Peyer's patch (tissue), 4 donors: ENCODE measurements around the gene SLC29A1. TPM values are rescaled to one million over a fixed set of nuclear protein-coding genes. Genes with fewer than 3 reads are reported as not detected.

Experiments
- DNase-seq, 3 donors: peaks; one replicate each; pipeline ENCODE4 v3.0.0-alpha.2; 2017 to 2019
- H3K27ac ChIP-seq, 4 donors: fragments of 200-600 bp; sonication (generic); one replicate each; pipeline ENCODE4 v1.5.1; 2016 to 2019
- H3K27me3 ChIP-seq, 2 donors: fragments of 200-600 bp; sonication (generic); one replicate each; pipeline ENCODE4 v1.5.1; 2019
- H3K36me3 ChIP-seq, 3 donors: fragments of 200-600 bp; sonication (generic); one replicate each; pipeline ENCODE4 v1.5.1; 2016 to 2019
- H3K4me1 ChIP-seq, 4 donors: fragments of 200-600 bp; sonication (generic); one replicate each; pipeline ENCODE4 v1.5.1; 2016 to 2019
- H3K4me3 ChIP-seq, 4 donors: fragments of 200-600 bp; sonication (generic); 1 replicate in 3 of 4; 2 replicates in 1 of 4; pipeline ENCODE4 v1.5.1; 2016 to 2019; ENCODE audit warnings: mild to moderate bottlenecking in 1 of 4
- H3K9me3 ChIP-seq, 4 donors: fragments of 200-600 bp; sonication (generic); one replicate each; pipeline ENCODE4 v1.5.1; 2016 to 2019; ENCODE audit warnings: mild to moderate bottlenecking in 1 of 4
- POLR2A ChIP-seq, 2 donors: fragments of 450-650 bp; IDR thresholded peaks; one replicate each; pipeline ENCODE4 v1.5.1; 2017; ENCODE audit warnings: antibody characterized with exemption in 2 of 2, mild to moderate bottlenecking in 2 of 2, moderate library complexity in 2 of 2
- total RNA-seq, 4 donors: library from RNA; depleted of rRNA; stranded (reverse); fragments of >200 nt; gene quantifications; one replicate each; pipeline ENCODE4 v1.1.0, GENCODE V29; 2016
- TF ChIP-seq, protein P1 (sequence below), 6 experiments: fragments of 450-650 bp in 4 of 6; fragments of 200-600 bp in 2 of 6; sonication (generic) in 1 of 6; IDR thresholded peaks; one replicate each; pipeline ENCODE4 v1.5.1; 2017 to 2019; ENCODE audit warnings: antibody characterized with exemption in 6 of 6, mild to moderate bottlenecking in 3 of 6, moderate library complexity in 1 of 6

Gene SLC29A1
- total RNA-seq, 4 donors from 2014 or later, result 4.4 to 25.6 (median 19.5) TPM

DNA sequence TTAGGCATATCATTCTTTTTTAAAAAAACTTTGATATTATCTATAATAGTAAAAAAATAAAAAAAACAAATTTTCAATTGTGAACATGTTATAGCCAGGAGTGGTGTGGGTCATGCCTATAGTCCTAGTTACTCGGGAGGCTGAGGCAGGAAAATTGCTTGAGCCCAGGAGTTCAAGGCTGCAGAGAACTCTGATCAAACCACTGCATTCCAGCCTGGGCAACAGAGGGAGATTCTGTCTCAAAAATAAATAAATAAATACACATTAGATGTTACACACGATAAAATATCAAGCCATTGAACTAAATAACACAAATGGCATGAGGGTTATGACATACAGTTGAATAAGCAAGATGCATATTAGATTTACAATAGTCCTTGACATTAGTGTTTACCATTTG is 34.6 kb upstream of the SLC29A1 start:
- TF ChIP-seq POLR2A (IDR thresholded peaks at IDR 0.05), result no peak
- TF ChIP-seq, protein P1, sequence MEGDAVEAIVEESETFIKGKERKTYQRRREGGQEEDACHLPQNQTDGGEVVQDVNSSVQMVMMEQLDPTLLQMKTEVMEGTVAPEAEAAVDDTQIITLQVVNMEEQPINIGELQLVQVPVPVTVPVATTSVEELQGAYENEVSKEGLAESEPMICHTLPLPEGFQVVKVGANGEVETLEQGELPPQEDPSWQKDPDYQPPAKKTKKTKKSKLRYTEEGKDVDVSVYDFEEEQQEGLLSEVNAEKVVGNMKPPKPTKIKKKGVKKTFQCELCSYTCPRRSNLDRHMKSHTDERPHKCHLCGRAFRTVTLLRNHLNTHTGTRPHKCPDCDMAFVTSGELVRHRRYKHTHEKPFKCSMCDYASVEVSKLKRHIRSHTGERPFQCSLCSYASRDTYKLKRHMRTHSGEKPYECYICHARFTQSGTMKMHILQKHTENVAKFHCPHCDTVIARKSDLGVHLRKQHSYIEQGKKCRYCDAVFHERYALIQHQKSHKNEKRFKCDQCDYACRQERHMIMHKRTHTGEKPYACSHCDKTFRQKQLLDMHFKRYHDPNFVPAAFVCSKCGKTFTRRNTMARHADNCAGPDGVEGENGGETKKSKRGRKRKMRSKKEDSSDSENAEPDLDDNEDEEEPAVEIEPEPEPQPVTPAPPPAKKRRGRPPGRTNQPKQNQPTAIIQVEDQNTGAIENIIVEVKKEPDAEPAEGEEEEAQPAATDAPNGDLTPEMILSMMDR (IDR thresholded peaks at IDR 0.05), result no peak
- H3K9me3 ChIP-seq, result no peaks in the 10 kb centered on the region
- H3K27ac ChIP-seq, result no peak overlapping the region
- H3K36me3 ChIP-seq, result no peaks in the 10 kb centered on the region
- DNase-seq, result no peak
- H3K27me3 ChIP-seq, result no peaks in the 10 kb centered on the region
- no peak overlapping the region for H3K4me3 ChIP-seq
- H3K4me1 ChIP-seq, result no peaks in the 10 kb centered on the region

DNA sequence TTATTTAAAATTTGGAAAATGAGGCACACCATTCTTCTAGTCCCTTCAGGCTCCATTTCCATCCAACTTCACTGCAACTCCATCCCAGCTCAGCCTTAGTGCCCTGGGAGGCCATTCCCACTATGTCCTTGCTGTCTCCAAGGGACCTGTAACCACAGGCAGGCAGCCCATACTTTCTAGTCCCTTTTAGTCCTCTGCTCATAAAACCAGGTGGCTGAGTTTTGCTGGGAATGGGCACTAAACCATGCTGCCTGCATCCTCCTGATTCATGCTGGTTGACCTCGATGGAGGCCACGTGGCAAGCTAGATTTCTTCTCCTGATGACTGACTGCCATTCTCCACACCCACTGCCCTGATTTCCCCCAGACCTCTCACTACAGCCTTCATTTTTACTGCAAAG is 34.1 kb upstream of the SLC29A1 start:
- no peak overlapping the region for H3K27ac ChIP-seq
- no peak for DNase-seq
- H3K4me3 ChIP-seq, result no peak overlapping the region
- no peaks in the 10 kb centered on the region for H3K27me3 ChIP-seq
- TF ChIP-seq, protein P1 (IDR thresholded peaks at IDR 0.05), result no peak
- no peak for TF ChIP-seq POLR2A (IDR thresholded peaks at IDR 0.05)
- H3K36me3 ChIP-seq, result no peaks in the 10 kb centered on the region
- H3K4me1 ChIP-seq, result no peaks in the 10 kb centered on the region
- no peaks in the 10 kb centered on the region for H3K9me3 ChIP-seq

DNA sequence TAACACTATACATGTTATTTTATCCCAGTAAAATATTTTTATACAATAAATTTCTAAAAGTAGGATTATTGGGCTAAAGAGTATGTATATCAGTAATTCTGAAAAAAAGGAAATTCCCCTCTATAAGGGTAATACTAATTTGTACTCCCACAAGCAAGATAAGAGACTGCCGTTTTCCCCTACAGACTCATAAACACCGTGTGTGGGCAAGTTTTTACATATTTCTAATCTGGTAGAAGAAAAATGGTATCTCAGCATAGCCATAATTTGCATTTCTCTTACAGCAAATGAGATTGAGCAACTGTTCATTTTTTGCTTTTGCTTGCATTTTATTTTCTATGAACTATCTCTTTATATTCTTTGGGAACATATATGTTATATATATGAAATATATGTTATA is 32.7 kb upstream of the SLC29A1 start:
- no peak for TF ChIP-seq POLR2A (IDR thresholded peaks at IDR 0.05)
- TF ChIP-seq, protein P1 (IDR thresholded peaks at IDR 0.05), result no peak

DNA sequence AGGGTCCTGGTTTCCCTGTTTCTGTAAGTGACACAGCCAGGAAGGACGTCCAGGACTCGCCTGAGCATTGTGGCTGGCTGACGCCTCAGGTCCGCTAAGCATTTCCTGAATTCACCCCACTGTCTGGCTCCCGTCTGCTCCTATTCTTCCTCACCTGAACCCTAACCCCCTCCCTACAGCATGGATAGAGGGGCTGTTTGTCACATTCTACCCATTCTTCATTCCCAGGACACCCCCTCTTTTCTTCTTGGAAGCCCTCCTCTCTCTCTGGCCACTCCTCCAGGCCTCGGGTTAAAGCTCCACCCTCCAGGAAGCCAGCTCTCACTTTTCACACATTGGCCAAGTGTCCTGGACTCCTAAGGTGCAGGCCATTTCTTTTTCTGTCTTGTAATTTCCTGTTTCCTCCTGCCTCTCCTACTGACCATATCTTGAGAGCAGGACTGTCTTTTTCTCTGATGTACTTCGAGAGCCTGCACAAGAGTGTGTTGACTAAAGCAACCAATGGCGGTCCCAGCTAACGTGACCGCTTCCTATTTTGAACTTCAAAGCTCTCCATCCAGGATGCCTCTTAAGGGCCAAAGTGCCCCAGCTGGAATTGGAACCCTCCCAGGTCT is 30.9 kb upstream of the SLC29A1 start:
- no peak for DNase-seq
- Histone ChIP-seq H3K4me1 (no peaks in the 10 kb centered on the region), H3K27ac (no peak overlapping the region), H3K4me3 (no peak overlapping the region), H3K9me3 (no peaks in the 10 kb centered on the region), H3K27me3 (no peaks in the 10 kb centered on the region), H3K36me3 (no peaks in the 10 kb centered on the region)
- TF ChIP-seq, protein P1 (IDR thresholded peaks at IDR 0.05), result no peak
- no peak for TF ChIP-seq POLR2A (IDR thresholded peaks at IDR 0.05)

More for the DNA sequence above, 32.7 kb upstream of the SLC29A1 start:
- Histone ChIP-seq H3K27ac (no peak overlapping the region), H3K9me3 (no peaks in the 10 kb centered on the region), H3K36me3 (no peaks in the 10 kb centered on the region), H3K4me1 (no peaks in the 10 kb centered on the region), H3K4me3 (no peak overlapping the region), H3K27me3 (no peaks in the 10 kb centered on the region)
- no peak for DNase-seq

DNA sequence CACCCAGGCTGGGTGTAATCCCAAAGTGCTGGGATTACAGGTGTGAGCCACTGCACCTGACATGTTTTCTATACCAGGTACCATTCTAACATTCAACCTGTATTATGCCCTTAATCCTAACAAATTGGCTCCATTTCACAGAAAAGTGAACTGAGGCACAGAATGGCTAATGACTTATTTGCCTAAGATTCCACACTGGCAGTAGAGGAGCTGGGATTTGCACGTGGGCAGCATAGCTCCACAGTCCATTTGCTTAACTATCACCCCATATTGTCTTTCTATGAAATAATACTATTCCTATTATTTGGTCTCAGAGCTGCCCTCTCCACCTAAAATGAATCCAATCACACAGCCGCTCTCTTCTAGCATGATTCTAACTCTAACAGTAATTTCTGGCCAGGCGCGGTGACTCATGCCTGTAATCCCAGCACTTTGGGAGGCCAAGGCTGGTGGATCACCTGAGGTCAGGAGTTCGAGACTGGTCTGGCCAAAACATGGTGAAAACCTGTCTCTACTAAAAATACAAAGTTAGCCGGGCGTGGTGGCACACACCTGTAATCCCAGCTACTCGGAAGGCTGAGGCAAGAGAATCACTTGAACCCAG is 30.0 kb upstream of the SLC29A1 start:
- TF ChIP-seq POLR2A (IDR thresholded peaks at IDR 0.05), result no peak
- TF ChIP-seq, protein P1 (IDR thresholded peaks at IDR 0.05), result no peak
- Histone ChIP-seq H3K4me1 (no peaks in the 10 kb centered on the region), H3K27me3 (no peaks in the 10 kb centered on the region), H3K9me3 (no peaks in the 10 kb centered on the region), H3K4me3 (no peak overlapping the region), H3K36me3 (no peaks in the 10 kb centered on the region), H3K27ac (no peak overlapping the region)
- no peak for DNase-seq
